Effector memory CD8-positive, alpha-beta T cell (primary cell): ENCODE results near the gene ELF1.
"Not testable (repeated sequence)": the region's sequence is repeated elsewhere in the genome, so short reads cannot be mapped to it uniquely, and the experiment has no call there.

Source experiments
- ATAC-seq: fragments of 150-1000 bp; cut with Tn5 transposase; replicated peaks from 2 replicates; pipeline ENCODE4 v1.10.0; 2021; ENCODE audit warnings: mild to moderate bottlenecking, moderate library complexity
- DNase-seq, 3 experiments: peaks; one replicate each; pipeline ENCODE4 v3.0.0; 2021
- H3K27ac Mint-ChIP-seq, 2 donors: one replicate each; pipeline ENCODE4 v1.8.0; 2022; ENCODE audit warnings: mild to moderate bottlenecking in 2 of 2, mixed read lengths in 2 of 2, moderate library complexity in 2 of 2
- H3K27me3 Mint-ChIP-seq, 2 donors: one replicate each; pipeline ENCODE4 v1.8.0; 2022; ENCODE audit warnings: mixed read lengths in 2 of 2
- H3K36me3 Mint-ChIP-seq: one replicate; pipeline ENCODE4 v1.8.0; 2022; ENCODE audit warnings: mild to moderate bottlenecking, moderate library complexity, mixed read lengths; ENCODE audit not compliant: insufficient read depth
- H3K4me1 Mint-ChIP-seq, 2 donors: one replicate each; pipeline ENCODE4 v1.8.0; 2022; ENCODE audit warnings: low read depth in 2 of 2, mixed read lengths in 2 of 2
- H3K4me3 Mint-ChIP-seq, 2 donors: one replicate each; pipeline ENCODE4 v1.8.0; 2022; ENCODE audit warnings: mild to moderate bottlenecking in 2 of 2, mixed read lengths in 2 of 2, moderate library complexity in 2 of 2
- H3K9me3 Mint-ChIP-seq, 2 donors: one replicate each; pipeline ENCODE4 v1.8.0; 2022; ENCODE audit warnings: mixed read lengths in 2 of 2

The ELF1 gene

DNA sequence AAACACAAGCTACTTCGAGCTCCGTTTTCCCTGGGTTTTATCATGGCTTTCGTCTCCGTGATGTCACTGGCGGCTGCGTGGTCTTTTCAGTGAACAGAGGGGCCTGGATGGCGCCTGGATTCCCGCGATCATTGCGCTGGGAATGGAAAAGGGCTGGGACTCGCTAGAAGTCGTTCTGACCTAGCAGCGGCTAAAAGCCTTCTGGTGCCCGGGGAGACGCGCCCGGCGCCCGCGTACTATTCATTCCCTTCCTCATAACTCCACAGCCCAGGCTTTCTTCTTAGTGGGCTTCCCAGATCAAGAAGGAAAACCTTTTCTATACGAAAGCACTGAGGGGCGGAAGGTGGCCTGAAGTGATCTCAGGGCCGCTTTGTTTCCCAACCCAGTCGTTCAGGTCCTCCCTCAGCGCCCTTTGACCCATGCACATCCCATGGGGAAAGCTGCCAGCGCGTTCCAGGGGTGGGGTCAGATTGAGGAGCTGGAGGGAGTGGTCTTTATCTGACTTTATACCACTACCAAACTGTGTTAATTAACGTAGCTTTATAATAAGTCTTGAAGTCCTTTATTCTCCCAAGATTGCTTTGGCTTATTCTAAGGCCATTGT is 96.6 kb downstream of the ELF1 start:
- H3K36me3 Mint-ChIP-seq: peaks cover 28% of the 10 kb centered on the region
- ATAC-seq (no peak), DNase-seq (no peak)
- H3K4me1 Mint-ChIP-seq: peaks cover 14 to 19% of the 10 kb centered on the region in 2 donors
- peak overlapping the region; percentile 89 to 95 for H3K27ac Mint-ChIP-seq
- no peaks in the 10 kb centered on the region for H3K27me3 Mint-ChIP-seq
- peak overlapping the region; percentile 95 to 96 for H3K4me3 Mint-ChIP-seq
- no peaks in the 10 kb centered on the region for H3K9me3 Mint-ChIP-seq

DNA sequence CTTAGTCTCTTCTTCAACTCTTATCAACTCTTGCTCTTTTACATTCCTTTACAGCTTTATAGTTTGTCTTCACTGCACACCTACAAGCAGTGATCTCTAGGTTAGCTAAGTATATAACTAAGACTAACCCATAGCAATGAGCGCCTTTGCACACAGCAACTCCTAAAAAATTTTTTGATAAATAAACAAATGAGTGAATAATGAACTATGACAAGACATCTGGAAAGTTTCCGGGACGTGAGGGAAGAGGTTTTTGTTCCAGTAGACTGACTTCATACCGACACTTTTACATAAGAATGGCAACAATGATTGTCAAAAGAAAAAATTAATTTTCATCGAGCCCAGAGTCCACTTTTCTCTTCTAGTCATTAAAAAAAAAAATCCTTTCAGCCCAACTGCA is 98.3 kb downstream of the ELF1 start:
- Mint-ChIP-seq H3K4me1 (peaks cover 21 to 31% of the 10 kb centered on the region in 2 donors), H3K4me3 (peak overlapping the region; percentile 95 to 96), H3K27ac (peak overlapping the region; percentile 89 to 95), H3K9me3 (no peaks in the 10 kb centered on the region), H3K27me3 (no peaks in the 10 kb centered on the region), H3K36me3 (peaks cover 22% of the 10 kb centered on the region)
- no peak for ATAC-seq
- no peak for DNase-seq

DNA sequence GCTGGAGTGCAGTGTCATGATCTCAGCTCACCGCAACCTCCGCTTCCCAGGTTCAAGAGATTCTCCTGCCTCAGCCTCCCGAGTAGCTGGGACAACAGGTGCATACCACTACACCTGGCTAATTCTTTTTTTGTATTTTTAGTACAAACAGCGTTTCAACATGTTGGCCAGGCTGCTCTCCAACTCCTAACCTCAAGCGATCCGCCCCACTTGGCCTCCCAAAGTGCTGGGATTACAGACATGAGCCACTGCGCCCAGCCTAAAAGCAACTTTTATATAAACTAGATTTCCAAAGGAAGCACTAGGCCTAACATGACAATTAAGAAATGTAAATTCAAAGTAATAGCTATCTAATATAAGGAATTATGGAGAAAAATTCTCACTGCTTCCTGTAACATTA is 99.2 kb downstream of the ELF1 start:
- not testable (repeated sequence) for ATAC-seq, H3K9me3 Mint-ChIP-seq, DNase-seq, H3K27me3 Mint-ChIP-seq
- Mint-ChIP-seq H3K36me3 (peaks cover 22% of the 10 kb centered on the region), H3K27ac (peak overlapping the region in 1 of 2 donors; percentile 95), H3K4me1 (peaks cover 25 to 36% of the 10 kb centered on the region in 2 donors), H3K4me3 (peak overlapping the region; percentile 95 to 96)

- Mint-ChIP-seq H3K9me3 (no peaks in the 10 kb centered on the region), H3K4me1 (peaks cover 24 to 35% of the 10 kb centered on the region in 2 donors), H3K27ac (peak overlapping the region in 1 of 2 donors; percentile 29), H3K27me3 (no peaks in the 10 kb centered on the region), H3K36me3 (peaks cover 12% of the 10 kb centered on the region), H3K4me3 (no peak overlapping the region)
- ATAC-seq (no peak), DNase-seq (no peak)
These were observed 102.7 kb downstream of the ELF1 start for GRCh38 chr13:40916207-40916998.

- H3K4me1 Mint-ChIP-seq: peaks cover 13 to 21% of the 10 kb centered on the region in 2 donors
- H3K27ac Mint-ChIP-seq, H3K27me3 Mint-ChIP-seq, H3K4me3 Mint-ChIP-seq, H3K36me3 Mint-ChIP-seq, ATAC-seq, DNase-seq, H3K9me3 Mint-ChIP-seq: not testable (repeated sequence)
These were observed 104.3 kb downstream of the ELF1 start for GRCh38 chr13:40914863-40915262.

DNA sequence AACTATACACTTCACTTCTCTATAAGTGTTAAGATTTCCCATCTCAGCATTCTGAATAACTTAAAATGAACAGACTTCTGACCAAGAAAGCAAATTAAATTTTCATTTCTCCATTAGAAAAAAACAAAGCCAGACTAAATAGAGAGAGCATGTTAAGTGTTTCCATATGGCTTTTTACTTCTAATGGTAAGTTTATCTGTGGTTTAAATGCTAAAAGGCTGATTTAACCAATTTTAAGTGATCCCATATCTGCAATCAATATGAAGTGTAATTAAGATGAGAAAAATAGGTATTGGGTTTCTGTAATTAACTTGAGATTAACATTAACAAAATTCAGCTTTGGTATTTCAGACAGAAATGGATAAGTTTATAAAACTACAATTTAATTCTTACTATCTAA is 107.8 kb downstream of the ELF1 start:
- Mint-ChIP-seq H3K4me3 (no peak overlapping the region), H3K4me1 (peaks cover 9 to 19% of the 10 kb centered on the region in 2 donors), H3K9me3 (no peaks in the 10 kb centered on the region), H3K27ac (no peak overlapping the region), H3K36me3 (peaks cover 9% of the 10 kb centered on the region), H3K27me3 (no peaks in the 10 kb centered on the region)
- no peak for DNase-seq
- no peak for ATAC-seq

DNA sequence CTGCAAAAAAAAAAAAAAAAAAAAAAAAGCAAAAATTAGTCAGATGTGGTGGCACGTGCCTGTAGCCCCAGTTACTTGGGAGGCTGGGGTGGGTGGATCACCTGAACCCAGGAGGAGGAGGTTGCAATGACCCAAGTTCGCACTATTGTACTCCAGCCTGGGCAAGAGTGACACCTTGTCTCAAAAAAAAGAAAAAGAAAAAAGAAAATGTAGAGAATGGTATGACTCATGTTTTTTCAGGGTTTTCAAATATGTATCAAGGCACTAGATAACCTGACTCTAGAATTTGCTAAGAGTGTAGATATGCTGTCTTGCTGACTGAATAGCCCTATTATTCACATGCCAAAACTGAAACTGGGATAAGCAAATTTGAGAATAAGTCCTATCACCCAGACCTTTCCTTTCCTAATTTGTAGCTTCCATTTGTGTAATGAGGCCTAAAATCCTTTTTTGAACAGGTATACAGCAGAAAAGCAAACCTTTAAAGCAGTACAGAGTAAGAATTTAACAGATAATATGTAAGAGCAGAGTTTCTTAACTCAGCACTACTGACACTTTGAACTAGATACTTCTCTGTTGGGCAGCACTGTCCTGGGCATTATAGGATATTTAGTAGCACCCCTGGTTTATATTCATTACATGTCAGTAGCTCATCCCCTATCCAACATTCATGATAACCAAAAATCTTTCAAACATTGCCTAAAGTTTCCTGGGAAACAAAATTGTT is 108.6 kb downstream of the ELF1 start:
- H3K4me1 Mint-ChIP-seq: peaks cover 8 to 17% of the 10 kb centered on the region in 2 donors
- peak overlapping the region in 1 of 2 donors; percentile 79 for H3K27ac Mint-ChIP-seq
- H3K9me3 Mint-ChIP-seq: no peaks in the 10 kb centered on the region
- DNase-seq: no peak
- no peak overlapping the region for H3K4me3 Mint-ChIP-seq
- ATAC-seq: no peak
- H3K27me3 Mint-ChIP-seq: no peaks in the 10 kb centered on the region
- peaks cover 9% of the 10 kb centered on the region for H3K36me3 Mint-ChIP-seq

- H3K4me1 Mint-ChIP-seq, H3K9me3 Mint-ChIP-seq, DNase-seq, ATAC-seq, H3K4me3 Mint-ChIP-seq, H3K27me3 Mint-ChIP-seq: not testable (repeated sequence)
- H3K36me3 Mint-ChIP-seq: peaks cover 13% of the 10 kb centered on the region
- H3K27ac Mint-ChIP-seq: peak overlapping the region in 1 of 2 donors; percentile 79
These were observed 109.4 kb downstream of the ELF1 start for GRCh38 chr13:40909541-40910200.

GRCh38 chr13:40908546-40908945 is 110.6 kb downstream of the ELF1 start:
- Mint-ChIP-seq H3K27ac (no peak overlapping the region), H3K9me3 (no peaks in the 10 kb centered on the region), H3K4me3 (no peak overlapping the region), H3K4me1 (peaks cover 4 to 9% of the 10 kb centered on the region in 2 donors), H3K27me3 (no peaks in the 10 kb centered on the region), H3K36me3 (peaks cover 13% of the 10 kb centered on the region)
- no peak for DNase-seq
- no peak for ATAC-seq

- not testable (repeated sequence) for H3K36me3 Mint-ChIP-seq, H3K27ac Mint-ChIP-seq, H3K9me3 Mint-ChIP-seq, H3K27me3 Mint-ChIP-seq, DNase-seq, ATAC-seq, H3K4me3 Mint-ChIP-seq, H3K4me1 Mint-ChIP-seq
These were observed 118.1 kb downstream of the ELF1 start for GRCh38 chr13:40901032-40901431.

- H3K27ac Mint-ChIP-seq, H3K4me1 Mint-ChIP-seq, H3K27me3 Mint-ChIP-seq, H3K36me3 Mint-ChIP-seq, ATAC-seq, DNase-seq, H3K4me3 Mint-ChIP-seq, H3K9me3 Mint-ChIP-seq: not testable (repeated sequence)
These were observed 118.5 kb downstream of the ELF1 start for GRCh38 chr13:40900568-40900967.

- no peak for DNase-seq
- no peak overlapping the region for H3K27ac Mint-ChIP-seq
- ATAC-seq: no peak
- H3K36me3 Mint-ChIP-seq: peaks cover 8% of the 10 kb centered on the region
- no peak overlapping the region for H3K4me3 Mint-ChIP-seq
- H3K4me1 Mint-ChIP-seq: peaks cover 5 to 14% of the 10 kb centered on the region in 2 donors
- H3K27me3 Mint-ChIP-seq: no peaks in the 10 kb centered on the region
- no peaks in the 10 kb centered on the region for H3K9me3 Mint-ChIP-seq
These were observed 122.1 kb downstream of the ELF1 start for GRCh38 chr13:40897053-40897452.
